Neutrophil (primary cell): ENCODE data around the gene CEP55.

Experiments used
- H3K27ac ChIP-seq: fragments of 200-600 bp; sonication (generic); 2 replicates; pipeline ENCODE4 v1.5.1; 2016; ENCODE audit warnings: mild to moderate bottlenecking, moderate library complexity
- H3K27me3 ChIP-seq: fragments of 200-600 bp; sonication (generic); 2 replicates; pipeline ENCODE4 v1.6.0; 2016; ENCODE audit warnings: mild to moderate bottlenecking
- H3K36me3 ChIP-seq: fragments of 200-600 bp; sonication (generic); 2 replicates; pipeline ENCODE4 v1.5.1; 2017
- H3K4me1 ChIP-seq, 2 experiments: fragments of 200-600 bp in 1 of 2; sonication (generic) in 1 of 2; 1 replicate in 1 of 2; 2 replicates in 1 of 2; pipeline versions ENCODE4 v1.5.1 to v1.6.1; 2013 to 2016; ENCODE audit warnings: low read depth in 1 of 2, low read length in 1 of 2, mild to moderate bottlenecking in 1 of 2, moderate library complexity in 1 of 2; ENCODE audit not compliant: control insufficient read depth in 1 of 2, insufficient read depth in 1 of 2
- H3K4me3 ChIP-seq, 2 experiments: fragments of 200-600 bp in 1 of 2; sonication (generic) in 1 of 2; 1 replicate in 1 of 2; 2 replicates in 1 of 2; pipeline ENCODE4 v1.5.1; 2013 to 2016; ENCODE audit warnings: low read depth in 1 of 2, low read length in 1 of 2, mild to moderate bottlenecking in 1 of 2, moderate library complexity in 1 of 2
- H3K9me3 ChIP-seq: fragments of 200-600 bp; sonication (generic); 2 replicates; pipeline ENCODE4 v1.5.1; 2016
- CTCF ChIP-seq: fragments of 200-600 bp; sonication (generic); IDR thresholded peaks from 2 replicates; pipeline ENCODE4 v1.5.1; 2016; ENCODE audit warnings: antibody characterized with exemption

Gene CEP55

DNA sequence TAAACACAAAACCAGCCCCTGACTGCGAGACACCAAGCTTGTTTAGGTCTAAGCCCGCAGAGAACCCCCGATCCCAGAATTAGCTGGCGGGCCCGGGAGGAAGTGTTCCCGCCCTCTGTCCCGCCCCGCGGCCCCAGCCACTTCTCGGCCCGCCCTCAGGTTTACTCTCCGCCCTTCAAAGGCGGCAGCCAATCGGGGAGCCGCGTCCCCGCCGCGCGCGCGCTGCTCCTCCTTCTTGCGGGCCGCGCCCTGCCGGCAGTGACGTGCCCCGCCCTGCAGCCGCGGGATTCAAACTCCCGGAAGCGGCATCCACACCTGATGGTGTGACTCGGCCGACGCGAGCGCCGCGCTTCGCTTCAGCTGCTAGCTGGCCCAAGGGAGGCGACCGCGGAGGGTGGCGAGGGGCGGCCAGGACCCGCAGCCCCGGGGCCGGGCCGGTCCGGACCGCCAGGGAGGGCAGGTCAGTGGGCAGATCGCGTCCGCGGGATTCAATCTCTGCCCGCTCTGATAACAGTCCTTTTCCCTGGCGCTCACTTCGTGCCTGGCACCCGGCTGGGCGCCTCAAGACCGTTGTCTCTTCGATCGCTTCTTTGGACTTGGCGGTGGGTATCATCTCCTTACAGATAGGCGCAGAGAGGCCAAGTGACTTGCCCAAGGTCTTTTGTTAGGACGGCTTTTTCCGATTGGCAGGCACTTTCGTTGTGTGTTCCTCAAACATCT lies at the start of gene CEP55:
CEP55 (plus strand) TSS at position 291 of the 720 bp plus-strand sequence. CDS start 3,440 bp downstream, outside the sequence.
- peak within 1 kb of the TSS; percentile 81 to 82 for H3K4me3 ChIP-seq
- H3K27me3 ChIP-seq = peaks cover 17% of the 10 kb centered on the region
- TF ChIP-seq CTCF = peak; percentile 53
- peaks cover 4% of the 10 kb centered on the region for H3K36me3 ChIP-seq
- peaks cover 17 to 23% of the 10 kb centered on the region in 2 experiments for H3K4me1 ChIP-seq
- peak within 1 kb of the TSS; percentile 36 for H3K27ac ChIP-seq
- H3K9me3 ChIP-seq = no peaks in the 10 kb centered on the region

GRCh38 chr10:93447019-93447418 lies 49.4 kb upstream of the CEP55 start:
- TF ChIP-seq CTCF = no peak
- Histone ChIP-seq H3K27me3 (no peaks in the 10 kb centered on the region), H3K4me3 (no peak overlapping the region), H3K36me3 (no peaks in the 10 kb centered on the region), H3K27ac (no peak overlapping the region), H3K9me3 (no peaks in the 10 kb centered on the region), H3K4me1 (no peaks in the 10 kb centered on the region)

DNA sequence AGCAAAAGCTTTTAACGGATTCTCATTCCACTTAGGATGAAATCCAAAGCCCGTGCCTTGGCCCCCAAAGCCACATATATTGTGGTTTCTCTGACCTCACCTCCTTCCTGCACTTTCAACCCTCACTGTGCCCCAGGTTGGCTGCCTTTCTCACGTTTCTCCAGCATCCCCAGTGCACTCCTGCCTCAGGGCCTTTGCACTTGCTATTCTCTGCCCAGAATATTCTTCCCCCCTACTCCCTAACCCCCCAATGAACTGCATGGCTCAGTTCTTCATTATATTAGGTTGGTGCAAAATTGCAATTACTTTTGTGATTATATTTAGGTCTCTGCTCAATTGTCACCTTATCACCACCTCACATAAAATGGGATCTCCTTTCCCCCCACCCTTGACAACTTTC lies 48.4 kb upstream of the CEP55 start:
- Histone ChIP-seq H3K4me1 (no peaks in the 10 kb centered on the region), H3K9me3 (no peaks in the 10 kb centered on the region), H3K36me3 (no peaks in the 10 kb centered on the region), H3K4me3 (no peak overlapping the region), H3K27ac (no peak overlapping the region), H3K27me3 (no peaks in the 10 kb centered on the region)
- TF ChIP-seq CTCF = no peak

GRCh38 chr10:93451244-93451947 lies 45.0 kb upstream of the CEP55 start:
- no peak for TF ChIP-seq CTCF
- H3K9me3 ChIP-seq = no peaks in the 10 kb centered on the region
- H3K4me1 ChIP-seq = no peaks in the 10 kb centered on the region
- no peak overlapping the region for H3K4me3 ChIP-seq
- no peaks in the 10 kb centered on the region for H3K36me3 ChIP-seq
- H3K27ac ChIP-seq = no peak overlapping the region
- H3K27me3 ChIP-seq = no peaks in the 10 kb centered on the region

DNA sequence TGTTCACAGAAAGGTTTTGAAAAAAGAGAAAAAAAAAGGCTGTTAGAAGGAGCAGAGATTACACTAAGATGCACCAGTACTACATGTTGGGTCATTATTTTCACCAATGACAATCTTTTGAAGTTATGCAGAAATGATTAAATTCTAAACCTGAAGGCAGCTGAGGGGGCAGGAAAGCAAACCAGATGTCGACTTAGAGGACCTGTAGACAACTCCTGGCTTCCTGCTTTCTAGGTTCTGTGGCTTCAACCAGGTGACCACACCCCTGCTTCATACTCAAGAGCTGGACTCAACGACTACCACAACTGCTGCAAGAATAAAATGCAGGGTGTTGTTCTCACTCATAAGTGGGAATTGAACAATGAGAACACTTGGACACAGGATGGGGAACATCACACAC lies 44.3 kb upstream of the CEP55 start:
- Histone ChIP-seq H3K4me1 (no peaks in the 10 kb centered on the region), H3K4me3 (no peak overlapping the region), H3K36me3 (no peaks in the 10 kb centered on the region), H3K27ac (no peak overlapping the region), H3K27me3 (no peaks in the 10 kb centered on the region), H3K9me3 (no peaks in the 10 kb centered on the region)
- no peak for TF ChIP-seq CTCF
